ENCODE results near the gene STMN1.

Gene STMN1

DNA sequence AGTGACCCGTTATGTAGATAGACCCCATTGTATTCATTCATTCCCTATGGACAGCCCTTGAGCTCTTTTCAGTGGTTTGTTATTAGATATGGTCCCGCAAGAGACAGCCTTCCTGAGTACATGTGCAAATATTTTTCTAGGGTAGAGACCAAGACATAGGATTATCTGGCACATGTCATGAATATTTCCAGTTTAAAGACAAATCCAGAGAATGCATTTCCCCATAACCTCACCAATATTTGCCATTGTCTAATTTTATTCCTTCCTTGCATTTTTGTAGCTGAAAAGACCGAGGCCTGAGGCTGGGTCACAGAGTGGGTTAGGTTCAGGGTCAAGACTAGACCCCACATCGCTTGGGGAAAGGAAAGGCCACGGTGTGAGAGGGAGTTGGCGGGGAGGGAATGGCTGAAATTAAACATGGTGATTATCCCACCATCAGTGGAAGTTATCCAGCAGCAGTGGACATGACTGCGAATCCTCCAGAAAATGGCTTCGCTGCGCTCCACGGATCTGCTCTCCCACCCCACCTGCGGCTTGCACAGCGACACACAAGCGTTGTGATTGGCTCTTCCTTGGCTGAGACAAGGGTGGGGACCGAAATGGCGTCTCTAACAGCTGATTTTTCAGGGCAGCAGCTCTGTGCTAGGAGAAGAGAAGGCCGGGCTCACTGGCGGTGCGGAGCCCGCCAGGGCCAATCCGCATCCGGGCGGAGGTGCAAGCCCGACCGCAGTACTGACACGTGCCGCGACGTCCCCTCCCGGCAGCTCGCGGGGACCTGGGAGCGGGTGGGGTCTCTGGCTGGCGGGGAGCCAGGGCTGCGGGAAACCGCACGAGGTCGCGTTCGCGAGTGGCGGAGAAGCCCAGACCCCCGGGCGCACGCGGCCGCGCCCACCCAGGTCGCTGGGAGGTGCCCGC, 16.1 kb upstream of the STMN1 start:
- Histone ChIP-seq H3K4me3 (ENCODE audit: low read depth, low read length) (peak overlapping the region; percentile 51), H3K9ac (no peak overlapping the region), H3K9me3 (ENCODE audit: control insufficient read depth, low read length) (no peaks in the 10 kb centered on the region), H3K27me3 (ENCODE audit: control insufficient read depth, insufficient read depth, low read length) (no peaks in the 10 kb centered on the region), H3K36me3 (ENCODE audit: control insufficient read depth, insufficient read depth, low read length) (no peaks in the 10 kb centered on the region), H2AFZ (peak overlapping the region; percentile 92), H3K79me2 (no peaks in the 10 kb centered on the region), H3K4me2 (ENCODE audit: low read length) (peak overlapping the region; percentile 94), H3K27ac (peak overlapping the region; percentile 67), H3K4me1 (peaks cover 11% of the 10 kb centered on the region)
- no peak for TF ChIP-seq CTCF (IDR thresholded peaks at IDR 0.05)

- no peak overlapping the region for H3K9ac ChIP-seq
- H3K9me3 ChIP-seq (ENCODE audit: control insufficient read depth, low read length): no peaks in the 10 kb centered on the region
- no peak overlapping the region for H3K4me3 ChIP-seq (ENCODE audit: low read depth, low read length)
- H3K4me2 ChIP-seq (ENCODE audit: low read length): no peak overlapping the region
- no peaks in the 10 kb centered on the region for H3K36me3 ChIP-seq (ENCODE audit: control insufficient read depth, insufficient read depth, low read length)
- no peaks in the 10 kb centered on the region for H3K79me2 ChIP-seq
- H2AFZ ChIP-seq: no peak overlapping the region
- no peaks in the 10 kb centered on the region for H3K27me3 ChIP-seq (ENCODE audit: control insufficient read depth, insufficient read depth, low read length)
- peaks cover 5% of the 10 kb centered on the region for H3K4me1 ChIP-seq
- TF ChIP-seq CTCF (IDR thresholded peaks at IDR 0.05): no peak
- no peak overlapping the region for H3K27ac ChIP-seq
Measured at GRCh38 chr1:25918615-25919014, 12.4 kb upstream of the STMN1 start.

DNA sequence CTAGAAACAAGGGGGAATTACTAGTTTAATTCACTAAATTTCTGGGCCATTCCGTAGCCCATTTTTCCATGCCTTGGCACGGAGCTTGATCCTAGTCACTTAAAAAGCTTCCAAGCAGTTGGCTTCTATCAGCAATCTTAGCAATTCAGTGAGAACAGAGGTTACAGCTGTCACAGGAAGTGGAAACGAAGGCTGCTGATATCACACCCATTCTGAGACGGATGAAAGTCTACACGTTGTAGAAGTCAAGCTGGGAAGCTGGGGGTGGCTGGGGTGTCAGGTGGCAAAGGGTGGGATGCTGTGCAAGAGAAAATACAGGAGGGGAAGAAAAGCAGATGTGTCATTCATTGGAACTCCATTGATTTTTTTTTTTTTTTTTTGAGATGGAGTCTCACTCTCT, 11.8 kb upstream of the STMN1 start:
- no peak for TF ChIP-seq CTCF (IDR thresholded peaks at IDR 0.05)
- H2AFZ ChIP-seq: no peak overlapping the region
- H3K79me2 ChIP-seq: no peaks in the 10 kb centered on the region
- no peak overlapping the region for H3K4me3 ChIP-seq (ENCODE audit: low read depth, low read length)
- H3K4me1 ChIP-seq: peaks cover 3% of the 10 kb centered on the region
- H3K9me3 ChIP-seq (ENCODE audit: control insufficient read depth, low read length): no peaks in the 10 kb centered on the region
- H3K27ac ChIP-seq: no peak overlapping the region
- H3K9ac ChIP-seq: no peak overlapping the region
- no peaks in the 10 kb centered on the region for H3K27me3 ChIP-seq (ENCODE audit: control insufficient read depth, insufficient read depth, low read length)
- H3K36me3 ChIP-seq (ENCODE audit: control insufficient read depth, insufficient read depth, low read length): no peaks in the 10 kb centered on the region
- H3K4me2 ChIP-seq (ENCODE audit: low read length): no peak overlapping the region

- no peak for TF ChIP-seq CTCF (IDR thresholded peaks at IDR 0.05)
- no peaks in the 10 kb centered on the region for H3K79me2 ChIP-seq
- H3K9me3 ChIP-seq (ENCODE audit: control insufficient read depth, low read length): no peaks in the 10 kb centered on the region
- no peaks in the 10 kb centered on the region for H3K36me3 ChIP-seq (ENCODE audit: control insufficient read depth, insufficient read depth, low read length)
- no peak overlapping the region for H3K4me3 ChIP-seq (ENCODE audit: low read depth, low read length)
- no peaks in the 10 kb centered on the region for H3K27me3 ChIP-seq (ENCODE audit: control insufficient read depth, insufficient read depth, low read length)
- no peaks in the 10 kb centered on the region for H3K4me1 ChIP-seq
- no peak overlapping the region for H2AFZ ChIP-seq
- H3K27ac ChIP-seq: no peak overlapping the region
- H3K9ac ChIP-seq: no peak overlapping the region
- no peak overlapping the region for H3K4me2 ChIP-seq (ENCODE audit: low read length)
Measured at GRCh38 chr1:25916460-25916859, 10.2 kb upstream of the STMN1 start.

Data from parathyroid adenoma (tissue), 2 donors.